Stimulated activated CD4-positive, alpha-beta T cell treated with anti-CD3 and anti-CD28 coated beads, TNF-alpha, amount 100 ng/mL, for 1 hour (primary cell): ENCODE data around the gene WASHC4.
"Not testable (repeated sequence)": the region's sequence is repeated elsewhere in the genome, so short reads cannot be mapped to it uniquely, and the experiment has no call there.

Experiments used
- DNase-seq, 3 donors: peaks; one replicate each; pipeline ENCODE4 v3.0.0-alpha.2; 2020; ENCODE audit warnings: low read depth in 3 of 3, low spot score in 1 of 3

WASHC4 gene

GRCh38 chr12:105090361-105090760 is 17.2 kb upstream of the WASHC4 start:
- DNase-seq = no peak

DNA sequence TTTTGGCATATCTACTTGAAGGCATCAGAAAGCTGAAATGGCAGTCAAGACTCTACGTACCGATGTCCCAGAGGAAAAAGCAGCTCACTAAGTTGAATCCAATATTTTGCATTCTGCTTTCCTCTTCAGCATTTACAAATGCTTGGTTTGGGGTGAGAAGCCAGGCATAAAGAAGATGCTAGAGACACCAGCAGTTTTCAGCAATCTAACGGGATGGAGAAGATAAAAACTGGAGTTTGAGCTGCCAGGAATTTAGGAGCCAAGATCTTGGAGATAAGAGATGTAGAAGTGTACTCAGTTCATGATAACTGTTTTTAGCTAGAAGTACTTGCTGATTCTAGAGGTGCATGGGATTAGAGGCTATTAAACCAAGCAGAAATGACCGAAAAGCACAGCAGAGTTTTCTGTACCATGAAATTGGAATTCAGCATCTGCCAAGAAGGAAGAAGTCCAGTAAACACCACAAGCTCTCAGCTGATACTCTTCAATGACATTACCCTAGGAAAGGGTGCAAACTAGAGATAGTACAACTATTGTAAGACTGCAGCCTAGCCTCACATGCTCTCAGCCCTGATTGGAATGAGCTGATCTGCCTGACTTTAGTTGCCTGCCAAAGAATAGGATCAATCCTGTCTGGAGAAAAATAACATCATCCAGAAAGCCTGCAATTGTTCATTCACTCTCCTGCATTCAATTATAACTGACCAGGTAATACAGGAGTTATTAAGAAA is 15.9 kb upstream of the WASHC4 start:
- DNase-seq = no peak

DNA sequence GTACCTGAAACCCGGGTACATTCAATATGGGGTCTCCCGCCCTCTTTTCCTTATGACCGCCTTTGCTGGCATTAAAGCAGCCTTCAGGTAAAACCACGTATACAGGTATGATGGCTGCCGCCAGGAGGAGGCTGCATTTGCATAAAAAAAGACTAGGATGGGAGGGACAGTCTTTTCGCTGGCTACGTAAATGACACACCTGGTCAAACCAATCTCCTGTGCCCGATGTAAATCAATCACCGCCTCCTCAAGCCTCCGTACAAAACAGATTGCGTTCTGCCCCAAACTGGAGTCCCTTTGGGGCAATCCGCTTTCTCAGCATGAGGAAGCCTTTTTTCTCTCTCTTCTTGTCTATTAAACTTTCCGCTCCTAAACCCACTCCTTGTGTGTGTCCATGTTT is 15.2 kb upstream of the WASHC4 start:
- DNase-seq = no peak

- DNase-seq = not testable (repeated sequence)
Observed at GRCh38 chr12:105095338-105095737, 12.2 kb upstream of the WASHC4 start.

DNA sequence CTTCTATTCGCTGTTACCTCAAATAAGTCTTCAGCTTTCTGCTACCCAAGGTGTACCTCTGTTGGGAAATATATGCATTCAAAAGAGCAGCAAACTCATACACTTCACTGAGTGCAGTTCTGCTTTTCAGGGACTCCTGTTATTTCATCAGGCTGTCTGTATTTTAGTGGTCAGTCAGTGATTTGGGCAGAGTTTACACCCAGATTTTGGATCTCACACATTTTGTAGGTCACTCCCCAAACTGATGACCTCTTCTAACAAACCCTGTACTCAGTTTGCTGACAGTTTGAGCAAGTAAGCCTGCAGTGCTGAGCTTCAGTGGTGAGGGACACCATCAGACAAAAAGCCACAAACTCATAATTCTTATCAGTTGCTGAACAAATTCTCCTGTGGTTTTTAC is 8.2 kb upstream of the WASHC4 start:
- no peak for DNase-seq

DNA sequence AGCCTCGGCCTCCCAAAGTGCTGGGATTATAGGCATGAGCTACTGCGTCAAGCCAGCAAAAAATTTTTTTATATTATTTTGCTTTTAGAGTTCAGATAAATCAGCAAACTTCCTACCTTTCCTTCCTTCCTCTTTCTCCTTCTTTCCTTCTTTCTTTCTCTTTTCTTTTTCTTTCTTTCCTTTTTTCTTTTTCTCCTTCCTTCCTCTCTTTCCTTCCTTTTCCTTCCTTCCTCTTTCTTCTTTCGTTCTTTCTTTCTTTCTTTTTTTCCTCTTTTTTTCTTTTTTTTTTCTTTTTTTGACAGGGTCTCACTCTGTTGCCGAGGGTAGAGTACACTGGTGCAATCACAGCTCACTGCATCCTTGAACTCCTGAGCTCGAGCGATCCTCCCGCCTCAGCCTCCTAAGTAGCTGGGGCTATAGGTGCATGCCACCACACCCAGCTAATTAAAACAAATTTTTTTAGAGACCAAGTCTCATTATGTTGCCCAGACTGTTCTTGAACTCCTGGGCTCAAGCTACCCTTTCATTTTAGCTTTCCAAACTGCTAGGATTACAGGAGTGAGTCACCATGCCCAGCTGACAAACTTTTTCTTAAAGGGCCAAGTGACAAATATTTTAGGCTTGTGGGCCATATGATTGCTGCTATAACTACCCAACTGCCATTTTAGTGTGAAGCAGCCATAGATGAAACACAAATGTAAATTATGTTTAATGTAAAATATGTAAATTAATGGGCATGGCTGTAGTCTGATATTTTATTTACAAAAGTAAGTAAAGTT is 7.1 kb upstream of the WASHC4 start:
- DNase-seq = no peak

GRCh38 chr12:105100998-105101397 is 6.5 kb upstream of the WASHC4 start:
- DNase-seq = no peak

DNA sequence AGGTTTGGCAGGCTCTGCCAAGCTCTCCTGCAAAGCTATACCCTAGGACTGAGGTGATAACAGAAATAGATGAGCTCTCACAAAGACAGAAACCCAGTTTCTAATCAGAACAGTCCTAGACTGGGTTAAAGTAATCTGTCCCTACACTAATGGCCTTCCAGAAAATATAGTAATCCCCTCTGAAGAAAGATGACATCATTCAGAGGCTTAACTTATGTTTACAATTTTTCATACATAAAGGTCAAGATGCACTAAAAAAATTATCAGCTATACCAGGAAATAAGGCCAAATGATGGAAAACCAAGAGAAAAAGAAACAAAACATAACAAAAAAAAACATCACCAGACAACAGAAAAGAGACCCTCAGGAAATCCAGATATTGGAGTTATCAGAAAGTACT is 4.9 kb upstream of the WASHC4 start:
- DNase-seq = no peak

DNA sequence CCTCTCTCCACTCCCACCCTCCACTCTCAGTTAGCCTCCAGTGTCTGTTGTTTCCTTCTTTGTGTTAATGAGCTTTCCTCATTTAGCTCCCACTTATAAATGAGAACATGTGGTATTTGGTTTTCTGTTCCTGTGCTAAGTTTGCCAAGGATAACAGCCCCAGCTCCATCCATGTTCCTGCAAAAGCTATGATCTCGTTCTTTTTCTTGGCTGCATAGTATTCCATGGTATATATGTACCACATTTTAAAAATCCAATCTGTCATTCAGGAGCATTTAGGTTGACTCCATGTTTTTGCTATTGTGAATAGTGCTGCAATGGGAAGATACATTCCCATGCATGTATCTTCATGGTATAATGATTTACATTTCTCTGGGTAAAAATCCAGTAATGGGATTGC is 2.8 kb upstream of the WASHC4 start:
- no peak for DNase-seq

- DNase-seq = no peak
Observed at GRCh38 chr12:105106621-105107020, 910 bp upstream of the WASHC4 start.

DNA sequence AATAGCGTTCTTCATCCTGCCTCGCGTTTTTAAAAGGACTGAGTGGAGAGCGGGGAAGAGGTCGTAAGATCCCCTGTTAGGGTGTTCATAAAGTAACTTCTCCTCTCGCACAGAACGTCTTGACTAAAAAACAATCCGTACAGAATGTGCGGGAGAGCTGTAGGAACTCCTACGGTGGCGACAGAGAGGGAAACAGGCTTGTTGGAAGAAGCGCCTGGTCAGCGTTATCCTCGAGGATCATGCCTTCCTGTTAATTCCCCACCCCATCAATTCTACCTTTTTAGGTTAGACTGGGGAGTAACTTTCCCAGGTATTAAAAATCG is 399 bp upstream of the WASHC4 start:
- DNase-seq = no peak

- DNase-seq = no peak
Observed at GRCh38 chr12:105109465-105110212, 2.1 kb downstream of the WASHC4 start.

DNA sequence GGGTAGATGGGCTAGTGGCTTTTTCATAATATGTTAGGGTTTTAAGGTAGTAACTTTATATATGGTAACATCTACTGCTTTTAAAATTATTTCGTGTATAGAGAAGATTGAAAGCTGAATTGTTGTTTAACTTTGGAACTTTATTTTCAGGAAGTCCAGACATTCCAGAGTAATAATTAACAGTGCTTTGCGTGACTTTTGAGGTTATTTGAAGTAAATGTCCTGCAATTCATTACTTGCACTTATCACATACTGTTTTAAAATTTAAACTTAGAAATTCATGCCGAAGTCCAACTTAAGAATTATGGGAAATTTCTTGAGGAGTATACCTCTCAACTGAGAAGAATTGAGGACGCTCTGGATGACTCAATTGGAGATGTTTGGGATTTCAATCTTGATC is 3.3 kb downstream of the WASHC4 start:
- no peak for DNase-seq

- no peak for DNase-seq
Observed at GRCh38 chr12:105113094-105113493, 5.6 kb downstream of the WASHC4 start.

DNA sequence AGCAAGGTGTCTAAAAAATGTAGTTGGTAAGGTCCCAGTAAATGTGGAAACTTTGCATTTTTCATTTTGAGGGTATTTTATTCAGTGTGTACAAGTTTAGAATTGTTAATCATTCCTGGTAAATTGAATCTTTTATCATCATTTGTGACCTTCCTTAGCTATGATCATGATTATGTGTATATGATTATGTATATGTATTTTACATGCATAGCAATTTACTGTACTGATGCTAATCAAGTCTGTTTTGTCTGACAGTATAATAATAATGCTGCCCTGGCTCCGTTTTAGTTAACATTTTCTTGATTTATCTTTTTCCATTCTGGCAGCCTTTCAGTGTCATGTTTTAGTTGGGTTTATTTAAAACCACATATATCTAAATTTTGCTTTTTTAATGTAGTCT is 9.4 kb downstream of the WASHC4 start:
- DNase-seq = no peak

- DNase-seq = no peak
Observed at GRCh38 chr12:105120551-105120950, 13.0 kb downstream of the WASHC4 start.

- DNase-seq = no peak
Observed at GRCh38 chr12:105138248-105138647, 30.7 kb downstream of the WASHC4 start.

DNA sequence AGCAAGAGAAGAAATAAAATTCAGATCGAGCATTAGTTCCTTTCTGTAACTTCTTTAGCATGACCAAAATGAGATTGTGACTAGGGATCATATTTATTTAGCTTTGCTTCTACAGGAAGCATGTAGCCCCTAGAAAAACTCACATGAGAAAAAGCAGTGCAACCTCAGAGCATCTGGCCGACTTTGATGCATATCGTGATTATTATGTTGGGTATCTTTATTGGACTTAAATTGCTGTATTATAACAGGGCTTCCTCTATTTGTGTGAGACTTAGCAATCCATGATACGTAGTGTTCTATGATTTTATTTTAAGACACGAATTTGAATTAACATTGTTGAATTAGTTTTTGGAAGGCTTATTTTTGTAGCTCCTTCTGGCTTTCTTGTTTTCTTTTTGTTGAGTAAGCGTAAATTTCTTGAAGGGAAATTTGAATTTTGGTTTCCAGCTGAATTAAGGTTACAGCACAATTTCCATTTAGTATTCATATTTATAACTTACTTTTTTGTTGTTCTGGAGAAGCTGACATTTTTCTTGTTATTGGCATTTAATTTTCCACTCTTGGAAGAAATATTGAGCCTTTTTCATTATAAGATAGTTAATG is 33.9 kb downstream of the WASHC4 start:
- DNase-seq = no peak

DNA sequence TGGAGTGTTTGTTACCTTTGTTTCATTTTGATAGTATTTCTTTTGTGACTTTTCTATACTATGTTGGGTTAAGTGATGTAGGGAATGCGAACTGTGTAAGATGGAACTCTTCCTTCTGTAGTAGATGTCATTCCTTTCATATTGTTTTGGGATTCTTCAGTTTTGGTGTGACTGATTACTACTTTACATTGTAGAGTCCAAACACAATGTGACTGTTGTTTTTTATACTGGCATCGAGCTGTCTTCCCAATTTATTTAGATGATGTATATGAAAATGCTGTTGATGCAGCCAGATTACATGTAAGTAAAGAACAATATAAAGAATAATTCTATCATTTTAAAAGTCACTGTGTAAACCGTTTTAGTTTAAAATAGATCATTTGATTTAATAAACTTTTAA is 34.7 kb downstream of the WASHC4 start:
- no peak for DNase-seq

- no peak for DNase-seq
Observed at GRCh38 chr12:105156260-105156659, 48.7 kb downstream of the WASHC4 start.

DNA sequence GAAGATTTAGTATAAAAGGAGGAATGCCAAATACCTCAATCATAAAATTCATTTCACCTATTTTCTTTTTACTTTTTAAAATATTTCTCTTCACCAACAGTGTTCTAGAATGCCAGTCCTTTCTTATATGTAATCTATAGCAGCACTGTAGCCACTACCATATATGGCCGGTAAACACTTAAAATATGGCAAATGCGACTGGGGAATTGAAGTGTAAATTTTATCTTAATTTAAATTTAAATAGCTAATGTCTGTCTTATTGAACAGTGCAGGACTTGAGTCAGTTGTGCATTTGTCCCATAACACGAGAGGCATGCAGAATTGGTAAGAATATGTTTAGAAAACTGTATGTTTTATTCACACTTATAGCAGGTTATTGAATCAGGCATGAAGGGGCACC is 50.1 kb downstream of the WASHC4 start:
- DNase-seq = no peak

- DNase-seq = no peak
Observed at GRCh38 chr12:105158876-105159275, 51.3 kb downstream of the WASHC4 start.
